Thoracic aorta (tissue), 2 donors: ENCODE data around the gene IQGAP1. TPM values are rescaled to one million over a fixed set of nuclear protein-coding genes. Genes with fewer than 3 reads are reported as not detected.

Experiments
- ATAC-seq: fragments of 150-250 bp; one replicate; pipeline ENCODE4 v1.8.0; 2017; ENCODE audit warnings: low read depth; ENCODE audit not compliant: insufficient number of reproducible peaks, low FRiP score
- DNase-seq: peaks from one replicate; pipeline ENCODE4 v3.0.0-alpha.2; 2020; ENCODE audit warnings: low spot score
- H3K27ac ChIP-seq, 2 donors: fragments of 200-600 bp; sonication (generic); 1 replicate in 1 of 2; 2 replicates in 1 of 2; pipeline ENCODE4 v1.5.1; 2016; ENCODE audit warnings: mild to moderate bottlenecking in 2 of 2, moderate library complexity in 2 of 2
- H3K27me3 ChIP-seq: fragments of 200-600 bp; sonication (generic); replicated peaks from 2 replicates; pipeline ENCODE4 v1.6.0; 2016; ENCODE audit warnings: mild to moderate bottlenecking; ENCODE audit not compliant: insufficient read depth
- H3K36me3 ChIP-seq: fragments of 200-600 bp; sonication (generic); one replicate; pipeline ENCODE4 v1.5.1; 2016
- H3K4me1 ChIP-seq, 2 donors: fragments of 200-600 bp; sonication (generic); 1 replicate in 1 of 2; 2 replicates in 1 of 2; pipeline versions ENCODE4 v1.5.1 to v1.6.0; 2016; ENCODE audit warnings: low read depth in 2 of 2, mild to moderate bottlenecking in 1 of 2; ENCODE audit not compliant: control insufficient read depth in 1 of 2
- H3K4me3 ChIP-seq: fragments of 200-600 bp; sonication (generic); 2 replicates; pipeline ENCODE4 v1.5.1; 2016; ENCODE audit warnings: mild to moderate bottlenecking
- H3K9me3 ChIP-seq: fragments of 200-600 bp; sonication (generic); 2 replicates; pipeline ENCODE4 v1.5.1; 2016
- total RNA-seq, 2 donors: library from RNA; depleted of rRNA; stranded (reverse); fragments of >200 nt; gene quantifications; one replicate each; pipeline versions ENCODE4 v1.1.0 to v1.2.3, GENCODE V29; 2016
- TF ChIP-seq, protein P1 (sequence below): fragments of 200-600 bp; sonication (generic); IDR thresholded peaks from one replicate; pipeline ENCODE4 v1.5.1; 2019; ENCODE audit warnings: antibody characterized with exemption

The IQGAP1 gene
- total RNA-seq, 2 donors from 2014 or later = 280 to 340 TPM

DNA sequence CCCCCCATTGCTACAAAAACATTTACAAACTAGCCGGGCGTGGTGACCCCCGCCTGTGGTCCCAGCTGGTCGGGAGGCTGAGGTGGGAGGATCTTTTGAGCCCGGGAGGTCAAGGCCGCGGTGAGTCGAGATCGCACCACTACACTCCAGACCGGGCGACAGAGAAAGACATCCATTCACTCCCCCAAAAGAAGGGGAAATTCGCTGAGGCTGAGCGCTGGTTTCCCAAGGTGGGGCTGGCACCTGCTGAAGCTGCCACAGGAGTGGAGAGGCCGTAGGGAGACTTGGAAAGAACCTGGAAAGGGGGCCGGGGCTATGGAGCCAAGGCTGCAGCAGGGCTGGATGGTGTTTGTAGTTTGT is 140.9 kb downstream of the IQGAP1 start:
- Histone ChIP-seq H3K4me3 (peak overlapping the region; percentile 92), H3K27me3 (no peaks in the 10 kb centered on the region), H3K9me3 (no peaks in the 10 kb centered on the region), H3K36me3 (no peaks in the 10 kb centered on the region), H3K27ac (peak overlapping the region; percentile 81 to 92), H3K4me1 (peaks cover 12 to 35% of the 10 kb centered on the region in 2 donors)
- ATAC-seq (no peak), DNase-seq (no peak)
- TF ChIP-seq, protein P1, sequence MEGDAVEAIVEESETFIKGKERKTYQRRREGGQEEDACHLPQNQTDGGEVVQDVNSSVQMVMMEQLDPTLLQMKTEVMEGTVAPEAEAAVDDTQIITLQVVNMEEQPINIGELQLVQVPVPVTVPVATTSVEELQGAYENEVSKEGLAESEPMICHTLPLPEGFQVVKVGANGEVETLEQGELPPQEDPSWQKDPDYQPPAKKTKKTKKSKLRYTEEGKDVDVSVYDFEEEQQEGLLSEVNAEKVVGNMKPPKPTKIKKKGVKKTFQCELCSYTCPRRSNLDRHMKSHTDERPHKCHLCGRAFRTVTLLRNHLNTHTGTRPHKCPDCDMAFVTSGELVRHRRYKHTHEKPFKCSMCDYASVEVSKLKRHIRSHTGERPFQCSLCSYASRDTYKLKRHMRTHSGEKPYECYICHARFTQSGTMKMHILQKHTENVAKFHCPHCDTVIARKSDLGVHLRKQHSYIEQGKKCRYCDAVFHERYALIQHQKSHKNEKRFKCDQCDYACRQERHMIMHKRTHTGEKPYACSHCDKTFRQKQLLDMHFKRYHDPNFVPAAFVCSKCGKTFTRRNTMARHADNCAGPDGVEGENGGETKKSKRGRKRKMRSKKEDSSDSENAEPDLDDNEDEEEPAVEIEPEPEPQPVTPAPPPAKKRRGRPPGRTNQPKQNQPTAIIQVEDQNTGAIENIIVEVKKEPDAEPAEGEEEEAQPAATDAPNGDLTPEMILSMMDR = no peak

DNA sequence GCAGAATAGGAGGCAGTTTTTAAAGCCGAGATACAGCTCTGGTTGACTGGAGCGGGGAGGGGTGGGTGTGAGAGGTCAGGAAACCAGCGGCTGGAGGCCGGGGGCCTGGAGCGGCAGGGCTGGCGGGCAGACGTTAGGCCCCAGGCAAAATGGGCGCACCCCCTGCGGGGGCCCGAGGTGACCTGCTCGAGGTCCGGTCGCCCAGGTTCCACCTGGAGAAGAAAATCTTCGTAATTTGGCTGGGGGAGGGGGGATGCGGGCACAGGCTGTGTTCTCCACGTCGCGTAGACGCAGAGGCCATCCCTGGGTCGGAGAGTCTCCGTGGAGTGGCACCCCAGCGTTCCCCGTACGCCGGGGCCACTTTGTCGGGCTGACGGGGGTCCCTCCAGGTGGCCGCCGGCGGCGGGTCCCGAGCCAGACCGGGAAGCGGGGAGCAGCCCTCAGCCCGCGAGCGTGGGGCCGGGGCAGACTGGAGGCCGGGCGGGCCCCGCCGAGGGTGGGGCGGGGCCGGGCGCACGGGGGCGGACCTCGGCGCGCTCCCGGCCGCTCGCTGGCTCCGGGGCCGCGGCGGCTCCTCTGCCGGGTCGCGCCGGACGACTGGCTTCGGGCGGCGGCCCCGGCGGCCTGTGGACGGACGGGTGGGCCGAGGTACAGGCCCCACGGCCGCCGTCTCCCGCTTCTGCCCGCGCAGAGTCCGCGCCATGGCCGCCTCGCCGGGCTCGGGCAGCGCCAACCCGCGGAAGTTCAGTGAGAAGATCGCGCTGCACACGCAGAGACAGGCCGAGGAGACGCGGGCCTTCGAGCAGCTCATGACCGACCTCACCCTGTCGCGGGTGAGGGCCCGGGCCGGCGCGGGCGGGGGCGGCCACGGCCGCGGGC is 141.6 kb downstream of the IQGAP1 start, which contains the start of gene CRTC3:
CRTC3 (plus strand) TSS at position 553 of the 879 bp plus-strand sequence; CDS start at position 702, 149 bp downstream.
- H3K27me3 ChIP-seq = no peaks in the 10 kb centered on the region
- H3K4me3 ChIP-seq = peak within 1 kb of the TSS; percentile 92
- H3K27ac ChIP-seq = peak within 1 kb of the TSS; percentile 81 to 92
- no peaks in the 10 kb centered on the region for H3K36me3 ChIP-seq
- H3K9me3 ChIP-seq = no peaks in the 10 kb centered on the region
- peak; percentile 69 for ATAC-seq
- TF ChIP-seq, protein P1 = no peak
- H3K4me1 ChIP-seq = peaks cover 12 to 41% of the 10 kb centered on the region in 2 donors
- DNase-seq = no peak

DNA sequence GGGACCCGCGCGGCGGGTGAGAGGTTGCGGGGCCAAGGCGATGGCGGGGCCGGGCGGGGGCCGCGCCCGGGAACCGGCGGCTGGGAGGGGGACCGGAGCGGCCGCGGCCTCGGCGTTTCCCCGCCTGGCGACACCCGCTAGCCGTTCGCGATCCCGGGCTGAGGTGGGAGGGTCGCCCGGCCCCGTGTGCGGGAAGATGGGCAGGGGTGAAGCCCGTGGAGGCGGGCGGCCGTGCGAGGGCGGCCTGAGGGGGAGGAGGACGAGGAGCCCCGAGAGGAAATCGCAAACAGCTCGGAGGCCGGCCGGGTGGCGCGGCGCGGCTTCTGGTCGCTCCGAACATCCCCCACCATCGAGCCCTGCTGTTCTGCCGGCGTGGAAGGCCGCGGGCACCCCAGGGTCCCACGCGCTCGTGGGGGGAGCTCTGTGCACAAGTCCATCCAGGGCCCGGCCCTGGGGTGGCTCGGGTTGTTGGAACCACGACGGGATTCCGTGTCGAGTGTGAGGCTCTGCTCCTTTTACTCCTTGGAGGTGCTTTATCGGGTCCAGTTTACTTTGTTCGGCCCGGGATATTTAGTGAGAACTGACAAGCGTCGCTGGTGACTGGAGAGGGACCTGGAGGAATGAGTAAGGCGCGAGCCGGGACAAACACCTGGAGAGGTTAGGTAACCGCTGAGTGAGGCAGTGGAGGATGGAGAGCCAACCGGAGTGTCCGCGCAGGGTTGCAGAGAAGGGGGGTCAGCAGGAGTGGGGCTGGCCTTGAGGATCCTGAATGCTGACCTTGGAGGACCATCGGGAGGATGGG is 142.4 kb downstream of the IQGAP1 start:
- Histone ChIP-seq H3K36me3 (no peaks in the 10 kb centered on the region), H3K4me3 (peak overlapping the region; percentile 92), H3K27ac (peak overlapping the region; percentile 81 to 92), H3K9me3 (no peaks in the 10 kb centered on the region), H3K4me1 (peaks cover 12 to 45% of the 10 kb centered on the region in 2 donors), H3K27me3 (no peaks in the 10 kb centered on the region)
- TF ChIP-seq, protein P1 = no peak
- peak; percentile 26 for ATAC-seq
- DNase-seq = no peak

DNA sequence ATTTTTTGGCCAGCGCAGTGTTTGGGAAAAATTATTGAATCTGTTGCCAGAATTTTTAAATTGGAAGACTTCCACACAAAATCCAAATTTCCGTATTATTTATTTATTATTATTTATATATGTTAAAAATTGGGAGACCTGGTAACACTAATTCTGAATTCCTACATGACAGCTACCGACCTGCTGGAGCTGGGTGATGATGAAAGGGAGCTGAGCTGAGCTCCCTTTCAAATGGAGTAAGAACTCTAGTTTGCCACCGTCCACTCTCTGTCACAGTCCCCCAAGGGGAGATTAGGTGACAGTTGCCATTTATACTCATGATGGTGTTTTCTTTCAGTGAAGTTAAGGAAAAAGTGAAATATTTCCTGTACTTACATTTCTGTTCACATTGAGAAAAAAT is 143.1 kb downstream of the IQGAP1 start:
- H3K4me1 ChIP-seq = peaks cover 18 to 52% of the 10 kb centered on the region in 2 donors
- H3K27me3 ChIP-seq = no peaks in the 10 kb centered on the region
- H3K4me3 ChIP-seq = peak overlapping the region; percentile 92
- no peaks in the 10 kb centered on the region for H3K9me3 ChIP-seq
- no peaks in the 10 kb centered on the region for H3K36me3 ChIP-seq
- H3K27ac ChIP-seq = no peak overlapping the region
- ATAC-seq = no peak
- TF ChIP-seq, protein P1 = no peak
- DNase-seq = no peak

DNA sequence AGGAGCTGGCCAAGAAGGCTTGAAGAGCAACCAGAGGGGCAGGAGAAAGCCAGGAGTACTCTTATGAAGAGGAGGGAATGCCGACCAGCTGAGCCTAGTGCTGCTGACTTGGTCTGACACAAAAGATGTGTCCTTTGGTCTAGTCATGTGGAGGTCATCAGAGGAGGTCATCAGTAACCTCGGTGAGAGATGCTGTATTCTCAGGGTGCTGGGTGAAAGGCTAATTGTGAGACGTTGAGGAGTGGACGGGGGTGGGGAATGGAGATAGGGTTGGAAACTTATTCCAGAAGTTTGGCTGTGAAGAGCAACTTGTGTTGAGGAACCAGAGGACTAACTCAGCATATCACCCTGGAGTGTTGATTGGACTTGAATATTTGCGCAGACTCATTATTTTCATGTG is 147.2 kb downstream of the IQGAP1 start:
- no peak for DNase-seq
- Histone ChIP-seq H3K9me3 (no peaks in the 10 kb centered on the region), H3K27me3 (no peaks in the 10 kb centered on the region), H3K27ac (no peak overlapping the region), H3K36me3 (peaks cover 5% of the 10 kb centered on the region), H3K4me1 (peaks cover 19 to 62% of the 10 kb centered on the region in 2 donors), H3K4me3 (no peak overlapping the region)
- no peak for ATAC-seq
- TF ChIP-seq, protein P1 = no peak
